Stimulated activated CD8-positive, alpha-beta memory T cell treated with anti-CD3 and anti-CD28 coated beads, Interleukin-7, amount 100 ng/mL, for 48 hours (primary cell): Measurements from ENCODE around the gene OR2J2.
"Not testable (repeated sequence)": the region's sequence is repeated elsewhere in the genome, so short reads cannot be mapped to it uniquely, and the experiment has no call there.

Experiments
- DNase-seq, 2 donors: peaks; one replicate each; pipeline ENCODE4 v3.0.0-alpha.2; 2020; ENCODE audit warnings: low read depth in 1 of 2; ENCODE audit errors: extremely low read depth in 1 of 2

Gene OR2J2

GRCh38 chr6:29170607-29171006, at the start of gene OR2J2:
Gene OR2J2 (plus strand): TSS chr6:29170907. CDS start chr6:29173636, 2,729 bp downstream.
- DNase-seq = not testable (repeated sequence)

- DNase-seq = no peak
Observed at GRCh38 chr6:29129326-29130012, 41.2 kb upstream of the OR2J2 start.

GRCh38 chr6:29130644-29131043, 40.1 kb upstream of the OR2J2 start:
- DNase-seq = no peak

GRCh38 chr6:29131691-29132090, 39.0 kb upstream of the OR2J2 start:
- DNase-seq = no peak

GRCh38 chr6:29137724-29138123, 33.0 kb upstream of the OR2J2 start:
- no peak for DNase-seq

GRCh38 chr6:29141606-29142005, 29.1 kb upstream of the OR2J2 start:
- no peak for DNase-seq

GRCh38 chr6:29142309-29142708, 28.4 kb upstream of the OR2J2 start:
- no peak for DNase-seq

- no peak for DNase-seq
Observed at GRCh38 chr6:29146179-29146578, 24.5 kb upstream of the OR2J2 start.

- DNase-seq = no peak
Observed at GRCh38 chr6:29147074-29147473, 23.6 kb upstream of the OR2J2 start.

GRCh38 chr6:29149444-29149843, 21.3 kb upstream of the OR2J2 start:
- DNase-seq = not testable (repeated sequence)

- no peak for DNase-seq
Observed at GRCh38 chr6:29153083-29153482, 17.6 kb upstream of the OR2J2 start.

GRCh38 chr6:29155182-29155581, 15.5 kb upstream of the OR2J2 start:
- not testable (repeated sequence) for DNase-seq

GRCh38 chr6:29159922-29160321, 10.8 kb upstream of the OR2J2 start:
- DNase-seq = not testable (repeated sequence)

GRCh38 chr6:29165571-29165970, 5.1 kb upstream of the OR2J2 start:
- DNase-seq = not testable (repeated sequence)

- no peak for DNase-seq
Observed at GRCh38 chr6:29171736-29172135, 1.0 kb downstream of the OR2J2 start.

GRCh38 chr6:29183594-29183993, 12.9 kb downstream of the OR2J2 start:
- DNase-seq = no peak

GRCh38 chr6:29188659-29189058, 18.0 kb downstream of the OR2J2 start:
- not testable (repeated sequence) for DNase-seq

GRCh38 chr6:29200767-29201662, 30.3 kb downstream of the OR2J2 start:
- no peak for DNase-seq

- no peak for DNase-seq
Observed at GRCh38 chr6:29201966-29202365, 31.3 kb downstream of the OR2J2 start.

- DNase-seq = no peak
Observed at GRCh38 chr6:29211488-29211887, 40.8 kb downstream of the OR2J2 start.

- no peak for DNase-seq
Observed at GRCh38 chr6:29216528-29216927, 45.8 kb downstream of the OR2J2 start.

- not testable (repeated sequence) for DNase-seq
Observed at GRCh38 chr6:29217242-29217641, 46.5 kb downstream of the OR2J2 start.
